Panc1 (cell line): ENCODE measurements around the gene PRDX5. TPM values are rescaled to one million over a fixed set of nuclear protein-coding genes. Genes with fewer than 3 reads are reported as not detected.

Experiments
- ATAC-seq: fragments of 200-7000 bp; cut with Tn5 transposase; 2 replicates; pipeline ENCODE4 v1.9.1; 2020; ENCODE audit warnings: mild to moderate bottlenecking, moderate library complexity
- BruUV-seq: library from RNA; stranded (reverse); fragments of 400-500 nt; replicated peaks from 2 replicates; lab custom pipeline; 2021; lab: Mats Ljungman, UMichigan
- CTCF ChIA-PET: fragments of 300-600 bp; sonication (Branson Sonifier 250); formaldehyde crosslinking; loops from one replicate; lab custom pipeline; 2022; ENCODE audit warnings: antibody characterized with exemption; lab: Charles Lee
- POLR2A ChIA-PET: fragments of 300-600 bp; sonication (Branson Sonifier 250); formaldehyde crosslinking; loops from one replicate; lab custom pipeline; 2022; ENCODE audit warnings: antibody characterized with exemption; lab: Charles Lee
- DNase-seq: peaks from one replicate; pipeline ENCODE4 v3.0.0-alpha.2; 2010; ENCODE audit warnings: low read depth, low spot score
- H3K27ac ChIP-seq: 2 replicates; pipeline ENCODE4 v1.5.1; 2011; ENCODE audit warnings: mild to moderate bottlenecking, low read length, inconsistent platforms
- H3K27me3 ChIP-seq: fragments of 200-500 bp; sonication (Bioruptor generic); 2 replicates; pipeline ENCODE4 v1.6.0; 2014; ENCODE audit warnings: low read length, inconsistent platforms; ENCODE audit not compliant: control insufficient read depth, insufficient read depth
- H3K36me3 ChIP-seq: fragments of 200-500 bp; sonication (Bioruptor generic); 2 replicates; pipeline ENCODE4 v1.5.1; 2014; ENCODE audit warnings: inconsistent platforms, mild to moderate bottlenecking, low read length, moderate library complexity; ENCODE audit not compliant: control insufficient read depth, insufficient read depth
- H3K4me1 ChIP-seq: 2 replicates; pipeline ENCODE4 v1.5.1; 2011; ENCODE audit warnings: inconsistent platforms, mild to moderate bottlenecking, low read length, moderate library complexity; ENCODE audit not compliant: control insufficient read depth, insufficient read depth
- H3K4me3 ChIP-seq, 2 experiments: 2 replicates each; pipeline ENCODE4 v1.5.1; 2011 to 2012; ENCODE audit warnings: low read depth in 2 of 2, low read length in 2 of 2, mild to moderate bottlenecking in 2 of 2, inconsistent platforms in 1 of 2, moderate library complexity in 1 of 2
- H3K9me3 ChIP-seq: fragments of 200-500 bp; sonication (Bioruptor generic); 2 replicates; pipeline ENCODE4 v1.5.1; 2014; ENCODE audit warnings: low read depth, mild to moderate bottlenecking, inconsistent platforms, low read length, moderate library complexity; ENCODE audit not compliant: control insufficient read depth, insufficient read depth
- CTCF ChIP-seq: fragments of 450-650 bp; IDR thresholded peaks from 2 replicates; pipeline ENCODE4 v1.5.1; 2017; ENCODE audit warnings: mild to moderate bottlenecking
- POLR2AphosphoS5 ChIP-seq: IDR thresholded peaks from 2 replicates; pipeline ENCODE4 v1.6.1; 2012; ENCODE audit warnings: mild to moderate bottlenecking, low read depth, low read length, moderate library complexity
- REST ChIP-seq, 2 experiments: IDR thresholded peaks; 2 replicates each; pipeline ENCODE4 v1.6.1; 2011 to 2012; ENCODE audit warnings: low read depth in 2 of 2, control low read depth in 1 of 2, low read length in 1 of 2, mild to moderate bottlenecking in 1 of 2, moderate library complexity in 1 of 2; ENCODE audit not compliant: insufficient read depth in 1 of 2
- SIN3A ChIP-seq: IDR thresholded peaks from 2 replicates; pipeline ENCODE4 v1.6.1; 2012; ENCODE audit warnings: low read depth, mild to moderate bottlenecking, low read length, moderate library complexity, borderline replicate concordance; ENCODE audit not compliant: insufficient read depth
- TCF7L2 ChIP-seq: IDR thresholded peaks from 2 replicates; pipeline ENCODE4 v1.6.1; 2011; ENCODE audit warnings: mild to moderate bottlenecking, low read depth, low read length, inconsistent platforms
- in situ Hi-C: cut with HindIII; loops from 2 replicates; pipeline ENCODE4 v1.10.0; 2016; ENCODE audit warnings: low sequenced_read_pairs, low pct_unique_long_range_greater_than_20kb
- intact Hi-C: fragments of 100-400 bp; cut with micrococcal nuclease; formaldehyde crosslinking; loops from one replicate; pipeline ENCODE4 v1.10.0; 2022; ENCODE audit not compliant: unreplicated experiment
- total RNA-seq: library from RNA; stranded (reverse); gene quantifications from one replicate; pipeline ENCODE4 v1.2.1, GENCODE V29; 2021; ENCODE audit not compliant: unreplicated experiment

PRDX5 gene
- total RNA-seq, 1 experiment from 2014 or later, result 492 TPM

GRCh38 chr11:64351136-64351631 lies 33.3 kb downstream of the PRDX5 start:
- BruUV-seq, result no TSS peak
- intact Hi-C loops, result no loop called here
- POLR2A ChIA-PET, result no interaction called here

More at GRCh38 chr11:64351136-64351631, 33.3 kb downstream of the PRDX5 start:
- ATAC-seq, result no peak
- Histone ChIP-seq H3K9me3 (no peaks in the 10 kb centered on the region), H3K4me1 (peaks cover 36% of the 10 kb centered on the region), H3K4me3 (no peak overlapping the region), H3K27me3 (no peaks in the 10 kb centered on the region), H3K36me3 (no peaks in the 10 kb centered on the region), H3K27ac (no peak overlapping the region)
- no peak for DNase-seq
- TF ChIP-seq REST (IDR thresholded peaks at IDR 0.05; ENCODE audit: insufficient read depth in 1 of 2, low read depth in 2 of 2, low read length in 1 of 2) (no peak), TCF7L2 (no peak), POLR2AphosphoS5 (no peak), CTCF (no peak), SIN3A (no peak)
- CTCF ChIA-PET, result no interaction called here
- in situ Hi-C loops, result no loop called here
